ACHN (cell line): ENCODE results near the gene BAMBI.

Source experiments
- DNase-seq: peaks from one replicate; pipeline ENCODE4 v3.0.0-alpha.2; 2015
- in situ Hi-C: cut with HindIII; loops from 2 replicates; pipeline ENCODE4 v1.10.0; 2017; ENCODE audit warnings: low sequenced_read_pairs, low pct_ligation_motif_present, low pct_unique_long_range_greater_than_20kb

Gene BAMBI

GRCh38 chr10:28691187-28691694 lies 13.9 kb downstream of the BAMBI start:
- no peak for DNase-seq
- in situ Hi-C loops, result no loop called here

- in situ Hi-C loops, result no loop called here
- DNase-seq, result no peak
Measured at GRCh38 chr10:28692050-28692449, 14.7 kb downstream of the BAMBI start.

- DNase-seq, result no peak
- in situ Hi-C loops, result no loop called here
Measured at GRCh38 chr10:28694530-28694929, 17.2 kb downstream of the BAMBI start.

GRCh38 chr10:28698075-28698474 lies 20.8 kb downstream of the BAMBI start:
- DNase-seq, result no peak
- in situ Hi-C loops, result no loop called here

- DNase-seq, result no peak
- in situ Hi-C loops, result no loop called here
Measured at GRCh38 chr10:28704464-28705161, 27.3 kb downstream of the BAMBI start.

- in situ Hi-C loops, result no loop called here
Measured at GRCh38 chr10:28705472-28705871, 28.2 kb downstream of the BAMBI start.

GRCh38 chr10:28709001-28709710 lies 31.8 kb downstream of the BAMBI start:
- in situ Hi-C loops, result no loop called here
- no peak for DNase-seq

More at GRCh38 chr10:28705472-28705871, 28.2 kb downstream of the BAMBI start:
- DNase-seq, result no peak

- in situ Hi-C loops, result no loop called here
- DNase-seq, result no peak
Measured at GRCh38 chr10:28710202-28710886, 33.0 kb downstream of the BAMBI start.

- in situ Hi-C loops, result no loop called here
- DNase-seq, result no peak
Measured at GRCh38 chr10:28711041-28711440, 33.7 kb downstream of the BAMBI start.

- no peak for DNase-seq
- in situ Hi-C loops, result no loop called here
Measured at GRCh38 chr10:28711776-28712175, 34.5 kb downstream of the BAMBI start.

- in situ Hi-C loops, result no loop called here
- DNase-seq, result no peak
Measured at GRCh38 chr10:28713626-28714352, 36.5 kb downstream of the BAMBI start.

- in situ Hi-C loops, result no loop called here
- DNase-seq, result no peak
Measured at GRCh38 chr10:28714401-28715053, 37.2 kb downstream of the BAMBI start.

GRCh38 chr10:28715246-28715645 lies 37.9 kb downstream of the BAMBI start:
- in situ Hi-C loops, result no loop called here

GRCh38 chr10:28715757-28716156 lies 38.4 kb downstream of the BAMBI start:
- in situ Hi-C loops, result no loop called here
- no peak for DNase-seq

More at GRCh38 chr10:28715246-28715645, 37.9 kb downstream of the BAMBI start:
- DNase-seq, result no peak

- in situ Hi-C loops, result no loop called here
- no peak for DNase-seq
Measured at GRCh38 chr10:28716748-28717147, 39.4 kb downstream of the BAMBI start.

- in situ Hi-C loops, result no loop called here
- no peak for DNase-seq
Measured at GRCh38 chr10:28717656-28718201, 40.4 kb downstream of the BAMBI start.

- in situ Hi-C loops, result no loop called here
- peak; percentile 46 for DNase-seq
Measured at GRCh38 chr10:28719789-28720436, 42.6 kb downstream of the BAMBI start.
